SK-N-SH (cell line): ENCODE data around the gene PLEKHA6. TPM values are rescaled to one million over a fixed set of nuclear protein-coding genes. Genes with fewer than 3 reads are reported as not detected.

Experiments used
- CTCF ChIA-PET: fragments of 300-600, 350-600 bp; formaldehyde crosslinking; extraction: SDS; loops from one replicate; lab custom pipeline; 2021; lab: Yijun Ruan, JAX
- POLR2A ChIA-PET: fragments of 350-600 bp; sonication (Branson Sonifier 250); formaldehyde crosslinking; extraction: SDS; loops from one replicate; lab custom pipeline; 2020; ENCODE audit warnings: antibody characterized with exemption, inconsistent platforms; lab: Yijun Ruan, JAX
- DNase-seq: peaks from one replicate; pipeline ENCODE4 v3.0.0; 2012
- H2AFZ ChIP-seq: fragments of 200-600 bp; sonication (generic); 2 replicates; pipeline ENCODE4 v1.8.1; 2016; ENCODE audit warnings: antibody characterized with exemption, mild to moderate bottlenecking, low read depth
- H3F3A ChIP-seq: fragments of 200-600 bp; sonication (generic); replicated peaks from 2 replicates; pipeline ENCODE3; 2016; ENCODE audit warnings: antibody characterized with exemption, mild to moderate bottlenecking; ENCODE audit not compliant: insufficient read depth
- H3K27ac ChIP-seq, 2 experiments: fragments of 200-500 bp in 1 of 2; fragments of 200-600 bp in 1 of 2; sonication (Bioruptor generic) in 1 of 2; sonication (generic), shearing (Covaris generic) in 1 of 2; 2 replicates each; pipeline versions ENCODE4 v1.5.1 to v1.6.1; 2014 to 2016; ENCODE audit warnings: low read depth in 2 of 2, inconsistent platforms in 1 of 2, low read length in 1 of 2, mild to moderate bottlenecking in 1 of 2, mixed read lengths in 1 of 2
- H3K27me3 ChIP-seq: fragments of 200-600 bp; sonication (generic), shearing (Covaris generic); 2 replicates; pipeline ENCODE4 v1.6.1; 2016; ENCODE audit warnings: mixed run types; ENCODE audit not compliant: insufficient read depth
- H3K36me3 ChIP-seq, 2 experiments: fragments of 200-500 bp in 1 of 2; fragments of 200-600 bp in 1 of 2; sonication (Bioruptor generic) in 1 of 2; sonication (generic) in 1 of 2; replicated peaks in 1 of 2; 2 replicates each; pipeline versions ENCODE3 to v1.5.1; 2014 to 2016; ENCODE audit warnings: low read length in 1 of 2, mild to moderate bottlenecking in 1 of 2; ENCODE audit not compliant: insufficient read depth in 2 of 2, control insufficient read depth in 1 of 2
- H3K4me1 ChIP-seq, 2 experiments: fragments of 200-500 bp in 1 of 2; fragments of 200-600 bp in 1 of 2; sonication (Bioruptor generic) in 1 of 2; sonication (generic), shearing (Covaris generic) in 1 of 2; 2 replicates each; pipeline versions ENCODE4 v1.5.1 to v1.6.1; 2014 to 2016; ENCODE audit warnings: low read depth in 1 of 2, low read length in 1 of 2, mixed run types in 1 of 2; ENCODE audit not compliant: insufficient read depth in 2 of 2, control insufficient read depth in 1 of 2
- H3K4me2 ChIP-seq: fragments of 200-600 bp; sonication (generic), shearing (Covaris generic); 2 replicates; pipeline ENCODE4 v1.6.1; 2017; ENCODE audit warnings: mixed run types
- H3K4me3 ChIP-seq, 2 experiments: fragments of 200-500 bp in 1 of 2; fragments of 200-600 bp in 1 of 2; sonication (Bioruptor generic) in 1 of 2; sonication (generic), shearing (Covaris generic) in 1 of 2; 2 replicates each; pipeline versions ENCODE4 v1.5.1 to v1.8.1; 2014 to 2016; ENCODE audit warnings: low read depth in 2 of 2, inconsistent platforms in 1 of 2, low read length in 1 of 2, mild to moderate bottlenecking in 1 of 2, mixed read lengths in 1 of 2, moderate library complexity in 1 of 2
- H3K79me2 ChIP-seq: fragments of 200-600 bp; sonication (generic); 2 replicates; pipeline ENCODE4 v1.8.1; 2017; ENCODE audit warnings: mild to moderate bottlenecking; ENCODE audit not compliant: insufficient read depth
- H3K9ac ChIP-seq: fragments of 200-600 bp; sonication (generic); 2 replicates; pipeline ENCODE4 v1.6.1; 2017; ENCODE audit warnings: mixed run types
- H3K9me2 ChIP-seq: fragments of 200-600 bp; sonication (generic); 2 replicates; pipeline ENCODE4 v1.6.1; 2017; ENCODE audit warnings: mixed run types
- H3K9me3 ChIP-seq: fragments of 200-600 bp; sonication (generic); 2 replicates; pipeline ENCODE4 v1.6.1; 2017; ENCODE audit warnings: mixed run types, mild to moderate bottlenecking, moderate library complexity
- H4K20me1 ChIP-seq: fragments of 200-600 bp; sonication (generic); 2 replicates; pipeline ENCODE4 v1.6.1; 2017; ENCODE audit warnings: mild to moderate bottlenecking, mixed run types; ENCODE audit not compliant: insufficient read depth
- ELF1 ChIP-seq: IDR thresholded peaks from 2 replicates; pipeline ENCODE4 v1.4.0; 2012
- EP300 ChIP-seq, 2 experiments: IDR thresholded peaks; 2 replicates each; pipeline versions ENCODE4 v1.4.0 to v1.6.1; 2012; ENCODE audit warnings: borderline replicate concordance in 1 of 2, low read depth in 1 of 2, low read length in 1 of 2
- EZH2phosphoT487 ChIP-seq: fragments of 200-600 bp; sonication (generic); IDR thresholded peaks from 2 replicates; pipeline ENCODE4 v1.6.1; 2017; ENCODE audit warnings: low read depth, mixed run types, mild to moderate bottlenecking, antibody characterized with exemption, moderate library complexity, borderline replicate concordance
- FOSL2 ChIP-seq: IDR thresholded peaks from 2 replicates; pipeline ENCODE4 v1.4.0; 2012; ENCODE audit warnings: low read depth, mild to moderate bottlenecking, moderate library complexity, borderline replicate concordance
- GATA2 ChIP-seq: sonication (generic); formaldehyde crosslinking; IDR thresholded peaks from 2 replicates; pipeline ENCODE4 v1.5.0; 2020; ENCODE audit warnings: mild to moderate bottlenecking, missing genetic modification reagents
- RCOR1 ChIP-seq: fragments of 150-350 bp; IDR thresholded peaks from 2 replicates; pipeline ENCODE4 v1.6.1; 2017; ENCODE audit warnings: antibody characterized with exemption, low read length
- TCF12 ChIP-seq: IDR thresholded peaks from 2 replicates; pipeline ENCODE4 v1.4.0; 2012
- WGBS: methylation state at CpG from one replicate; pipeline ENCODE4 v1.1.6; 2017; ENCODE audit warnings: low lambda C conversion rate; 5-methylcytosine and 5-hydroxymethylcytosine counted together
- polyA plus RNA-seq, 3 experiments: library from polyadenylated mRNA; depleted of rRNA; stranded (reverse); fragments of >200 nt; gene quantifications; 2 replicates each; pipeline ENCODE4 v1.2.3, GENCODE V29; 2012
- TF ChIP-seq, protein P1 (sequence below): IDR thresholded peaks from 2 replicates; pipeline ENCODE4 v1.4.0; 2012; ENCODE audit warnings: low read depth
- TF ChIP-seq, protein P2 (sequence below): fragments of 150-350 bp; IDR thresholded peaks from 2 replicates; pipeline ENCODE4 v1.6.1; 2016; ENCODE audit warnings: mild to moderate bottlenecking, low read depth, low read length
- TF ChIP-seq, protein P3 (sequence below): IDR thresholded peaks from 2 replicates; pipeline ENCODE4; 2012

Gene PLEKHA6
- polyA plus RNA-seq, 1 of the 3 experiments (the other 2 are of a cell fraction), result 1.2 TPM

DNA sequence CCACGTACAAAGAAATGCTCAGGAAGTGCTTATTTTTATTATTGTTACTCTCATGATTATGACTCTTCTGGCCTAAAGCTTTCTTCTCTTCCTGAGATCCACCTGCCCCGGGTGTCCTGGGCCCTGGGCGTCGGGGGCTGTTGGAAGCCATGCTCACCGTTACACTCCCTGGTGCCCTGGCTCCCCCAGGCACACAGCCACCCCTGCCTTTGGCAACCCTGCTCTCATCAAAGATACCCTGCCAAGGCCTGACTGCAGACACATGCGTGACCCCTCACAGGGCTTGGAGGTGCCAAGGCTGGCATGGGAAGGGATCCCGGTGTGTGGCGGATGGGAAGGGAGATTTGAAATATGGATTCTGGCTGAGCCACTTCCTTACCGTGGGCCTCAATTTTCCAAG is 160.2 kb downstream of the PLEKHA6 start:
- H3K9ac ChIP-seq, result no peak overlapping the region
- no peak overlapping the region for H3K4me3 ChIP-seq
- WGBS, result 75% methylated on average over 4 of the region's 9 CpGs
- H3K79me2 ChIP-seq, result no peaks in the 10 kb centered on the region
- H3K27ac ChIP-seq, result no peak overlapping the region
- no peak for DNase-seq
- H3K36me3 ChIP-seq, result no peaks in the 10 kb centered on the region
- no peaks in the 10 kb centered on the region for H3K27me3 ChIP-seq
- H3K4me2 ChIP-seq, result no peak overlapping the region
- POLR2A ChIA-PET, result no interaction called here
- no peaks in the 10 kb centered on the region for H3K9me3 ChIP-seq
- CTCF ChIA-PET, result interaction anchor here (0.9 to 3.8 kb wide), 9 partner anchors 11 to 328 kb away, joined by 3 to 27 read pairs (median 5); partner anchors contain the start of gene PLEKHA6
- peaks cover 2 to 26% of the 10 kb centered on the region in 2 experiments; a peak in 2 of 4 replicates for H3K4me1 ChIP-seq
- H3F3A ChIP-seq, result no peaks in the 10 kb centered on the region
- TF ChIP-seq EZH2phosphoT487 (no peak), RCOR1 (no peak), FOSL2 (no peak), EP300 (IDR thresholded peaks at IDR 0.05; ENCODE audit: borderline replicate concordance in 1 of 2, low read depth in 1 of 2, low read length in 1 of 2) (no peak)
- TF ChIP-seq, protein P1, sequence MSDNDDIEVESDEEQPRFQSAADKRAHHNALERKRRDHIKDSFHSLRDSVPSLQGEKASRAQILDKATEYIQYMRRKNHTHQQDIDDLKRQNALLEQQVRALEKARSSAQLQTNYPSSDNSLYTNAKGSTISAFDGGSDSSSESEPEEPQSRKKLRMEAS, result no peak
- TF ChIP-seq, protein P2, sequence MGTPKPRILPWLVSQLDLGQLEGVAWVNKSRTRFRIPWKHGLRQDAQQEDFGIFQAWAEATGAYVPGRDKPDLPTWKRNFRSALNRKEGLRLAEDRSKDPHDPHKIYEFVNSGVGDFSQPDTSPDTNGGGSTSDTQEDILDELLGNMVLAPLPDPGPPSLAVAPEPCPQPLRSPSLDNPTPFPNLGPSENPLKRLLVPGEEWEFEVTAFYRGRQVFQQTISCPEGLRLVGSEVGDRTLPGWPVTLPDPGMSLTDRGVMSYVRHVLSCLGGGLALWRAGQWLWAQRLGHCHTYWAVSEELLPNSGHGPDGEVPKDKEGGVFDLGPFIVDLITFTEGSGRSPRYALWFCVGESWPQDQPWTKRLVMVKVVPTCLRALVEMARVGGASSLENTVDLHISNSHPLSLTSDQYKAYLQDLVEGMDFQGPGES, result no peak
- H4K20me1 ChIP-seq, result no peaks in the 10 kb centered on the region
- no peaks in the 10 kb centered on the region for H3K9me2 ChIP-seq
- no peak overlapping the region for H2AFZ ChIP-seq

DNA sequence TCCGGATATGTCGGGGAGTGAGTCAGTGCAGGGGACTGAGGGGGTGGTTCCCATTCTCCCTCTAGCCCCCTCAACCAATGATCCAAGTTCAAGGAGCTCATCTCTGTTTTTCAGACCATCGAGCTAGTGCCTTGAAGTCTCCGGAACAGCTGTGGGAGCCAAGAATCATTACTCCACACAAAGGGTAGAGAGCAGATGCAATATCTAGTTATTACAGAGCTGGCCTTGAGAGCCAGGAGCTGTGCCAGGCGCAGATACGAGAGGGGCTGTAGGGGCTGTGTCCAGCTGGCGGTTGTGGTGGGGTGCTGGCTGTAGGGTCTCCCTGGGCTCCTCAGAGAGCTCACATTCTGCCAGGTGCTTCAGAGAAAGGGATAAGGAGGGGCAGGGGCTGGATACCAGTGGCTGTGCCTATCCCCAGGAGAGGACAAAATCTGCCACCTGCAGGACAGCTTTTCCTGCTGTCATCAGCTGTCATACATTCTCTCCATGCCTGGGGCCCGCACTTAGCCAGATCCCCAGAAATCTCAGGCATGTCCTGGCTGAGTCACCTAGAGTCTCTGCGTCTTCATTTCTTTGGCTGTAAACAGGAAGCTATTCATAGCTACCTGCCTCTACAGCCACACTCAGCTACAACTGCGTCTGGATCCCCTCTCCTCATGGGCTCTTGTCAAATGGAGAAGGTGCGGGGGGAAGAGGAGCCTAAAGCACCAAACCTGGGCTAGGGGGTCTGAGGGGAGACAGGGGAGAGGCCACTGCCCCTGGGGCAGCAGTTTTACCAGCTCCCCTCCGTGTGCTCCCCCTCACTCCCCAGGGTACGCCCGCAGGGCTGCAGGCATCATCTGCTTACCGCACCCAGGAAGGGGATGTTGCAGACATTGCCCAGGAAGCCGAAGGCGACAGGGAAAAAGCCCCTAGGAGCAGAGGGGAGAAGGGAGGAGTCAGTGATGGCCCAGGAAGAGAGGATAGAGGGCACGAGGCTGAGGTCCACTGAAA is 161.1 kb downstream of the PLEKHA6 start:
- ChIA-PET CTCF (interaction anchor here (0.9 to 3.8 kb wide), 14 partner anchors 8 to 328 kb away, joined by 3 to 27 read pairs (median 4); partner anchors contain the start of gene PLEKHA6), POLR2A (no interaction called here)
- WGBS, result 66% methylated on average over 15 of the region's 18 CpGs
- Histone ChIP-seq H3K9me2 (no peaks in the 10 kb centered on the region), H4K20me1 (no peaks in the 10 kb centered on the region), H3K9me3 (no peaks in the 10 kb centered on the region), H3F3A (no peaks in the 10 kb centered on the region), H3K27ac (no peak overlapping the region), H3K4me3 (no peak overlapping the region), H2AFZ (no peak overlapping the region), H3K9ac (no peak overlapping the region), H3K4me2 (peak overlapping the region; percentile 5; the same call in 1 of the 2 replicates), H3K27me3 (no peaks in the 10 kb centered on the region), H3K4me1 (peaks cover 2 to 26% of the 10 kb centered on the region in 2 experiments; a peak in 2 of 4 replicates), H3K36me3 (no peaks in the 10 kb centered on the region), H3K79me2 (no peaks in the 10 kb centered on the region)
- 0 out of 4 replicates have a peak, but pooled peaks of 1 of the 2 experiments have one; percentile 37 for TF ChIP-seq EP300 (IDR thresholded peaks at IDR 0.05; ENCODE audit: borderline replicate concordance in 1 of 2, low read depth in 1 of 2, low read length in 1 of 2)
- TF ChIP-seq, protein P1, result peak; percentile 30; the same call in 1 of the 2 replicates
- TF ChIP-seq FOSL2, result peak; percentile 73; the same call in 1 of the 2 replicates
- no peak for TF ChIP-seq GATA2 (CRISPR knock-in tag)
- TF ChIP-seq TCF12, result peak; percentile 56; the same call in 1 of the 2 replicates
- TF ChIP-seq, protein P3, sequence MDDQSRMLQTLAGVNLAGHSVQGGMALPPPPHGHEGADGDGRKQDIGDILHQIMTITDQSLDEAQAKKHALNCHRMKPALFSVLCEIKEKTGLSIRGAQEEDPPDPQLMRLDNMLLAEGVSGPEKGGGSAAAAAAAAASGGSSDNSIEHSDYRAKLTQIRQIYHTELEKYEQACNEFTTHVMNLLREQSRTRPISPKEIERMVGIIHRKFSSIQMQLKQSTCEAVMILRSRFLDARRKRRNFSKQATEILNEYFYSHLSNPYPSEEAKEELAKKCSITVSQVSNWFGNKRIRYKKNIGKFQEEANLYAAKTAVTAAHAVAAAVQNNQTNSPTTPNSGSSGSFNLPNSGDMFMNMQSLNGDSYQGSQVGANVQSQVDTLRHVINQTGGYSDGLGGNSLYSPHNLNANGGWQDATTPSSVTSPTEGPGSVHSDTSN, result peak; percentile 22; the same call in 1 of the 2 replicates
- no peak for TF ChIP-seq ELF1
- DNase-seq, result peak; percentile 45
